ENCODE results near the gene RNF44.

Gene RNF44

GRCh38 chr5:176545737-176546509 is 8.7 kb upstream of the RNF44 start:
- no peak for TF ChIP-seq CTCF (IDR thresholded peaks at IDR 0.05; ENCODE audit: low read depth, low read length, missing control alignments)
- no peak overlapping the region for H3K4me3 ChIP-seq (replicated peaks; ENCODE audit: low read depth, low read length)
- DNase-seq (ENCODE audit: extremely low read depth, low read depth) = no peak

GRCh38 chr5:176545388-176545736 is 8.2 kb upstream of the RNF44 start:
- DNase-seq (ENCODE audit: extremely low read depth, low read depth) = no peak
- no peak for TF ChIP-seq CTCF (IDR thresholded peaks at IDR 0.05; ENCODE audit: low read depth, low read length, missing control alignments)
- H3K4me3 ChIP-seq (replicated peaks; ENCODE audit: low read depth, low read length) = no peak overlapping the region

DNA sequence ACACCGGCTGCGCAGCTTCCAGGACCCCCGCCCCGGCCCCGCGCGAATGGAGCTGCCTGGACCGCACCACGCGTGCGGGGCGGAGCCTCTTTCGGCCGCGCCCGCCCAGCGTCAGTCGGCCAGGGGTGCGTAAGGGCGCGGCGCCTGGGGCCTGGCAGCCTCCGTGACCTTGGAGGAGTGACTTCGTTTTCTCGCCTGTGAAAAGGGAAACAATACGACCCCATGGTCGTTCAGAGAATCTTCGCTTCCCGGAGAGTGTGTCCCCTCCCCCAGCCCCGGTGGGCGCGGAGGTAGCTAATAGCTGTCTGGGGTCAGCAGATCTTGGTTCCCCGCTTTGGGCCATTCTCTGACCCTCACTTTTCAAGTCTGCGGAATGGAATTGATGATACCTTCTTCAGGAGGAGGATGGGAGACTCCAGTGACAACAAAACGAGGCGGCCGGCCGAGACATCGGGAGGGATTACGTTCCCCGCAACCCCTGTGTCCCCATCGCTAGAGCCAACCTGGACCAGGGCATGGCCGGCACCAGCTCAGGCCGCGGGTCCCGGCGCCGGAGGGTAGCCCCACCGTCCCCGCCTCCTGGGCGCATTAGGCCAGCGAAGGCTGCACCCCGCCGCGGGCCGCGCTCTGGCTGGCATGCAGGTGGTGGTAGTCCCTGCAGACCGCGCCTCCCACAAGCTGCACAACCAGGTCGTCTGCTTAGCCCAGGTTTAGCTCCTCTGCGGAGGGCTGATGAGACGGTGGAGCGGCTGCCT is 6.4 kb upstream of the RNF44 start:
- DNase-seq (ENCODE audit: extremely low read depth, low read depth) = no peak
- H3K4me3 ChIP-seq (replicated peaks; ENCODE audit: low read depth, low read length) = peak overlapping the region; percentile 54
- no peak for TF ChIP-seq CTCF (IDR thresholded peaks at IDR 0.05; ENCODE audit: low read depth, low read length, missing control alignments)

GRCh38 chr5:176542596-176543427 is 5.6 kb upstream of the RNF44 start:
- DNase-seq (ENCODE audit: extremely low read depth, low read depth) = no peak

DNA sequence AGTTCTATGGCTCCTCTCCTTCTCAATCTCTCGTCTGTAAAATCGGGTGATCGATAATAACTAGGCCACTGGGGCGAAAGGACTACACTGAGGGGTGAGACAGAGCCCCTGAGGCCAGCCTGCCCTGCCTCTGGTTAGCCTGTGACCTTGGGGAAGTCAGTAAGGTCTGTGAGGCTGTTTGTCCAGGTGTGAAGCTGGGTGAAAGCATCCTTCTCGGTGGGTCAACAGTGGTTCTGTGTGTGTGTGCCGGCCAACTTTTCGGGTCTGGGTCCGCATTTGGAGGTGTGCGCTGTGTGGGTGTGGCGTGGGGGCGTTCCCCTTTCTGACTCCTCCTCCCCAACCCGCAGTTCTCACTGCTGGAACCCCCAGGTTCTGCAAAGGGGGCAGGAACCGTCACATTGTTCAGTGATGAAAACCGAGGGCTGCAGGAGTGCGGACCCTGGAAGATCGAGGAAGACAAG is 5.0 kb upstream of the RNF44 start:
- H3K4me3 ChIP-seq (replicated peaks; ENCODE audit: low read depth, low read length) = peak overlapping the region; percentile 68
- no peak for DNase-seq (ENCODE audit: extremely low read depth, low read depth)
- no peak for TF ChIP-seq CTCF (IDR thresholded peaks at IDR 0.05; ENCODE audit: low read depth, low read length, missing control alignments)

More at GRCh38 chr5:176542596-176543427, 5.6 kb upstream of the RNF44 start:
- TF ChIP-seq CTCF (IDR thresholded peaks at IDR 0.05; ENCODE audit: low read depth, low read length, missing control alignments) = no peak
- peak overlapping the region; percentile 68 for H3K4me3 ChIP-seq (replicated peaks; ENCODE audit: low read depth, low read length)

GRCh38 chr5:176541338-176542134 is 4.3 kb upstream of the RNF44 start:
- no peak overlapping the region for H3K4me3 ChIP-seq (replicated peaks; ENCODE audit: low read depth, low read length)
- DNase-seq (ENCODE audit: extremely low read depth, low read depth) = no peak
- no peak for TF ChIP-seq CTCF (IDR thresholded peaks at IDR 0.05; ENCODE audit: low read depth, low read length, missing control alignments)
